C4-2B (cell line): ENCODE results near the gene HERPUD2.

ENCODE experiments used
- H3K27ac ChIP-seq: fragments of 450-650 bp; 2 replicates; pipeline ENCODE4 v1.5.1; 2017
- ZFX ChIP-seq: fragments of 450-650 bp; IDR thresholded peaks from 2 replicates; pipeline ENCODE4 v1.6.1; 2017
- TF ChIP-seq, protein P1 (sequence below): fragments of 450-650 bp; conservative IDR thresholded peaks from 2 replicates; pipeline ENCODE4 v1.5.1; 2017; ENCODE audit warnings: mild to moderate bottlenecking

The HERPUD2 gene

DNA sequence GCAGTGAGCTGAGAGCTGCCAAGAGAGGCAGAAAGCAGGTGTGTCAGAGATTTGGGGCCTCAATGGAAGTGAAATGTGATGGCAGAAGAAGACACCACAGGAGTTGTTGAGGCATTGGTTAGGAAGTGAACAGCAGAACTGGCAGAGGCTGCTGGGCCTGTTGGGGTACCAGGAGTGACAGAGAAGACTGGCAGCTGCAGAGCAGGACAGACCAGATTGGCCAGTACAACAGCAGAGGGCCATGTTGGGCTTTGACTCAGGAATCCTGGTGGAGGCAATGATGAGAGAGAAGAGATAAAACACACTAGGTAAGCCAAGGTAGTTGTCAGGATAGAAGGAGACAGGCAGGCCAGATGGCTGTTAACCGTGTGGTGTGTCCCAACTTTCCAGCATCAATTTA lies 19.9 kb upstream of the HERPUD2 start:
- TF ChIP-seq ZFX: no peak
- TF ChIP-seq, protein P1, sequence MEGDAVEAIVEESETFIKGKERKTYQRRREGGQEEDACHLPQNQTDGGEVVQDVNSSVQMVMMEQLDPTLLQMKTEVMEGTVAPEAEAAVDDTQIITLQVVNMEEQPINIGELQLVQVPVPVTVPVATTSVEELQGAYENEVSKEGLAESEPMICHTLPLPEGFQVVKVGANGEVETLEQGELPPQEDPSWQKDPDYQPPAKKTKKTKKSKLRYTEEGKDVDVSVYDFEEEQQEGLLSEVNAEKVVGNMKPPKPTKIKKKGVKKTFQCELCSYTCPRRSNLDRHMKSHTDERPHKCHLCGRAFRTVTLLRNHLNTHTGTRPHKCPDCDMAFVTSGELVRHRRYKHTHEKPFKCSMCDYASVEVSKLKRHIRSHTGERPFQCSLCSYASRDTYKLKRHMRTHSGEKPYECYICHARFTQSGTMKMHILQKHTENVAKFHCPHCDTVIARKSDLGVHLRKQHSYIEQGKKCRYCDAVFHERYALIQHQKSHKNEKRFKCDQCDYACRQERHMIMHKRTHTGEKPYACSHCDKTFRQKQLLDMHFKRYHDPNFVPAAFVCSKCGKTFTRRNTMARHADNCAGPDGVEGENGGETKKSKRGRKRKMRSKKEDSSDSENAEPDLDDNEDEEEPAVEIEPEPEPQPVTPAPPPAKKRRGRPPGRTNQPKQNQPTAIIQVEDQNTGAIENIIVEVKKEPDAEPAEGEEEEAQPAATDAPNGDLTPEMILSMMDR: no peak
- no peak overlapping the region for H3K27ac ChIP-seq

DNA sequence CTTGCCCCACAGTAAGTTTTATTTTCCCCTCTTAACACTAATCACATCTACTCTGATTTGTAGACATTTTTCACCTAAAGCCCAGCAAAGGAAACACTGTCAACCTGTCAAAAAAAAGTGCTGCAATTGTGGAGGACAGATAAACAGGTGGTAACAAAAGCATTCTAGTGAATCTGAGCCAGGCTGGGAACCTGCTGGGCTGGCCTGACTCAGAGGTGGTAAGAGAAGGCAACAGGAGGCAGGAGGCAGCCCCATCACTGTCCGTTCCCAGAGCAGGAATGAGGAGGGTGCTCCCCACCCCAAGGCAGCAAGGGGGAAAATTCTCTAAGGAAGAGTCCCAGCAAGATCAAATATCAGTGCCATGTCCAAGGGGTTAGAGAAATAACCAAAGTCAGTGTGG lies 19.5 kb upstream of the HERPUD2 start:
- TF ChIP-seq ZFX: no peak
- TF ChIP-seq, protein P1: no peak
- no peak overlapping the region for H3K27ac ChIP-seq

DNA sequence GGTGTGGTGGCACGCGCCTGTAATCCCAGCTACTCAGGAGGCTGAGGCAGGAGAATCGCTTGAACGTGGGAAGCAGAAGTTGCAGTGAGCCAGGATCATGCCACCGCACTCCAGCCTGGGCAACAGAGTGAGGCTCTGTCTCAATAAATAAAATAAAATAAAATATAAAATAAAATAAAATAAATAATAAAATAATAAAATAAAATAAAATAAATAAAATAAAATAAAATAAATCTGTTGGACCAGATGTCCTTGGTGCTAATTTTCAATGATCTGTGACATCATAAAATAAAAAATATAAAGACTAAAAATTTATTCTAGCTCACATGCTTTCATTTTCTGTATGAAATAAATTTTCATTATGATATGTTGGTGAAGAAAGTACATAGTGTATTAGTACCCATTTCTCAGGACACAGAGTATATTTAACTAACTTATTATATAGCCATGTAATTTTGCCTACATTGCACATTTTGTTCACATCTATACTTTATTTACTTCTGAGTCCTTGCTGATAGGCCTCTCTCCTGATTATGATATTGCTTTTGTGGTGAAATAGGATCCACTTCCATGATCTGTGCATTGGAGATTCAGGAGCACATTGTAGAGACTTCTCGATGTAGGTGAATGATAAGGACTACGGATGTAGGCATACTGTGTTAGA lies 17.8 kb upstream of the HERPUD2 start:
- no peak overlapping the region for H3K27ac ChIP-seq
- TF ChIP-seq ZFX: no peak
- TF ChIP-seq, protein P1: no peak

DNA sequence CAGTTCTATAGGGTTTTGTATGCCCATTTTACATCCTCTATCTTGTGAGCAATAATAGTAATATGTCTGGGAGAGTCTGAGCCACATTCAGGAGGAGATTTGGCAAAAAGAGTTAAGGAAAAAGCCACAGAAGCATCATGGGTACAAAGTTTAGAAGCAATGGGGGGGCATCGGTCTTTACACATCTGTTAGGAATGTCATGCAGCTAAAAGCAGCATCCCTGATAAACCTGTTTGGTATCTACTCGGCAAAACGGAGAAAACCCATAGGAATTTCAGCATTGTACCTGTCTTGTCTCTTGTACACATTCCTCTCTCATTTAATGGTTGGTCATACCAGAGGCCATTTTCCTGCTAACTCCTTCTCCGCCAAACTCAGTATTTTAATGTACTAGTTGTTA lies 12.5 kb upstream of the HERPUD2 start:
- H3K27ac ChIP-seq: no peak overlapping the region
- no peak for TF ChIP-seq ZFX
- TF ChIP-seq, protein P1: no peak

DNA sequence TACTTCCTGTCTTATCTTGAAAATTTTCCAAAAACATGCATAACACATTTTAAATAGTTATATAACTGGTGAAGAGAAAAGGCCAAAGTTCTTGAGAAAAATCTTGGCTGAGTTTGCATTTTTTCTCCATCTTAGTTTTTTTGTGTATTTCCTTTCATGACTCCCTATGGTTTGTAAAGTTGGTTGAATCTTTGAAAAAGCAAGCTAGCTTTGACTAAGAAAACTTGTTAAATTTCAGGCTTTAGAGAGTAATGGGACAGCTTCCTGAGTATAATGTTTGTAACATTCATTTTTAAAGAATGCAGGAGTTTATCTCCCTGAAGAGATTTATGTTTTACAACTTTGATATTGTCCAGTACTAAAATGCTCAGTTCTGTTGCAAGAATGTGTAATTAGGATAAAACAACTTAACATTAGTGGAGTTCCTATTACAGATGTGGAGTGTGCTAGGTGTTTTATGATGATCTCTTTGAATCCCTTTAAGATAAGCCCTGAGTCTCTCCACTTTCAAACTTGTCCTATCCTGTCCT lies 11.1 kb upstream of the HERPUD2 start:
- no peak for TF ChIP-seq ZFX
- H3K27ac ChIP-seq: no peak overlapping the region

DNA sequence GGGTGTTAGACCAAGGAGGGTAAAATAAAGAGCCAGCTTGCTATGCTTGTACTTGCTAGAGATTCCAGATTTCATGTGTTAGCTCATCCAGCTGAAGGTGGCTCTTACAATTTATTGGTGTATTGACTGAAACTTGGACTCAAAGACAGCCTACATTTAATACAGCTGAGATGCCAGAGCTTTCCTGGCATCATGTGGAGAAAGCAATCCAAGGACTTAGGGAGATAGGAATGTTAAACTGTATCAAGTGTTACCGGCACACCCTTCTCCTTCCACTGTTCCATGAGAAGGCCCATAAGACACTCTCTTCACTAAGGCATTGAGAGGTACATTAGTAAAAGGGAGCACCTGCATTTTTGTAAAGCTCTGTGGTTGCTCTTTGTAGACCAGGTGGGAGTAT lies 9.3 kb upstream of the HERPUD2 start:
- no peak overlapping the region for H3K27ac ChIP-seq
- TF ChIP-seq, protein P1: no peak
- no peak for TF ChIP-seq ZFX

DNA sequence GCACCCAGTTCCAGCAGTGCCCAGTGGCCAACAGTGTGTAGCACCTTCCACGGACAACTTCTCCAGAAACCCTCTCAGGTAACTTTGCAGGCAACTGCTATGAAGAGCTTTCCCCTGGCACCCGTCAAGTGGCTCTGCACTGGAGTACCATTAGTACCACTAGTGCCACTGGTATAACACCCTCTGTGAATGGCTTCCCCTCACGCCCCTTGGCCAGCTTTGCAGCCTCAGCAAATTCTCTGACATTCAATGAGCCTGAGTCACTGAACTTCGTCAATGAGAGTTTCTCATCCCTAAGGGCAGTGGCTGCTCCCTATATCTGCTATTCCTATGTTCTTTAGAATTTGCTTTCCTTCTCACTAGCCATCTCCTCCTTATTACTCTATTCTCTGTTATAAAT lies 7.6 kb upstream of the HERPUD2 start:
- TF ChIP-seq, protein P1: no peak
- TF ChIP-seq ZFX: no peak
- no peak overlapping the region for H3K27ac ChIP-seq

DNA sequence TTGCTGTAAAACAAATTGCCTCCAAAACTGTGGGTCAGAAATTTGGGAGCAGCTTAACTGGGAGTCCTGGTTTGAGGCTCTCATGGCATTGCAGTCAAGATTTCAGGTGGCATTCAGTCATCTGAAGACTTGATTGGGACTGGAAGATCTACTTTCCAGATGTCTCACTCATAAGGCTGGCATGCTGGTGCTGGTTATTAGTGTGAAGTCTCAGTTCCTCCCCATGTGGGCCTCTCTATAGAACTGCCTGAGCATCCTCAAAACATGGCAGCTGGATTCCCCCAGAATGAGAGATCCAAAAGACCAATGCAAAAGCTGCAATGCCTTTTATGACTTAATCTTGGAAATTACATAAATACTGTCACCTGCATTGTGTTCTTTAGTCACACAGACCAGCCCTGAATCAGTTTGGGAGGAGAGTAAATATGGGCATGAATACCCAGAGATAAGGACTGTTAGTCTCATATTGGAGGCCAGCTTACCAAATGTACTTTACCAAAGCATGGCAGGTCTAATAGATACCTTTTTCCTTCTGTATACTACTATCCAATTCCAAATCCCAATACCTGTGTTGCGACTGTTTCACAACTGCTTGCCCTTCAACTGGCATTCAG lies 6.5 kb upstream of the HERPUD2 start:
- no peak overlapping the region for H3K27ac ChIP-seq
- TF ChIP-seq ZFX: no peak
- TF ChIP-seq, protein P1: no peak
